HFF-Myc (cell line): ENCODE results near the gene TBCEL.

Source experiments
- DNase-seq: peaks from one replicate; pipeline ENCODE4 v3.0.0-alpha.2; 2011; ENCODE audit warnings: low read depth; ENCODE audit errors: extremely low read depth
- H3K4me3 ChIP-seq: replicated peaks from 2 replicates; pipeline ENCODE4 v1.5.1; 2011; ENCODE audit warnings: low read depth, mild to moderate bottlenecking, control low read depth, low read length
- CTCF ChIP-seq: IDR thresholded peaks from 2 replicates; pipeline ENCODE4 v1.5.1; 2012; ENCODE audit warnings: mild to moderate bottlenecking, low read depth, low read length, control low read depth; ENCODE audit errors: missing control alignments

The TBCEL gene

GRCh38 chr11:121106812-121107211, 82.9 kb downstream of the TBCEL start:
- no peak overlapping the region for H3K4me3 ChIP-seq
- no peak for TF ChIP-seq CTCF
- no peak for DNase-seq

GRCh38 chr11:121108413-121108812, 84.5 kb downstream of the TBCEL start:
- DNase-seq: no peak
- no peak overlapping the region for H3K4me3 ChIP-seq
- no peak for TF ChIP-seq CTCF

- no peak overlapping the region for H3K4me3 ChIP-seq
- TF ChIP-seq CTCF: no peak
- no peak for DNase-seq
Measured at GRCh38 chr11:121109471-121109870, 85.6 kb downstream of the TBCEL start.

- TF ChIP-seq CTCF: no peak
- no peak for DNase-seq
- H3K4me3 ChIP-seq: no peak overlapping the region
Measured at GRCh38 chr11:121109916-121110586, 86.1 kb downstream of the TBCEL start.

GRCh38 chr11:121110871-121111724, 87.2 kb downstream of the TBCEL start:
- no peak for TF ChIP-seq CTCF

GRCh38 chr11:121112498-121113455, 88.9 kb downstream of the TBCEL start:
- H3K4me3 ChIP-seq: no peak overlapping the region
- peak; percentile 40 for DNase-seq
- TF ChIP-seq CTCF: peak; percentile 53

More at GRCh38 chr11:121110871-121111724, 87.2 kb downstream of the TBCEL start:
- no peak overlapping the region for H3K4me3 ChIP-seq
- no peak for DNase-seq
